ENCODE measurements around the gene C9orf43.

The C9orf43 gene

DNA sequence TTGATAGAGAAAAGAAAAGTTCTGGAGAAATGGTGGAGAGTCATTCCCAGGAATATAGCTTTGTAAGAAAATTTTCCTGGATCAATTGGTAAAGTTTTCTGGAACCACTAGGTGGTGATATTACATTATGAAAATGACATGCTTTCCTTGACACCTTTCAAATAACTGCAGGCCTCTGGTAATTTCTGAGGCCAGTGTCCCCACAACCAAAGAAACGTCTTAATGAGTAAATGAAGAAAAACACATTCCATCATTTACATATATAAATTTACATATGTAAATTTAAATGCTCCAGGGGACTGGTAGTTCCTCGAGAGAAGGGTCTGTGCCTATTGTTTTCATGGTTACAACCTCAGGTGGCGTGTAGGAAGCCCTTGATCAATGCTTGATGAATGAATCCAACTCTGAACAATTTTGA lies 35.8 kb downstream of the C9orf43 start:
- Histone ChIP-seq H3K9me3 (ENCODE audit: control insufficient read depth in 1 of 2, low read length in 2 of 2) (no peaks in the 10 kb centered on the region), H3K9ac (ENCODE audit: low read depth in 1 of 2, low read length in 2 of 2) (no peak overlapping the region)

DNA sequence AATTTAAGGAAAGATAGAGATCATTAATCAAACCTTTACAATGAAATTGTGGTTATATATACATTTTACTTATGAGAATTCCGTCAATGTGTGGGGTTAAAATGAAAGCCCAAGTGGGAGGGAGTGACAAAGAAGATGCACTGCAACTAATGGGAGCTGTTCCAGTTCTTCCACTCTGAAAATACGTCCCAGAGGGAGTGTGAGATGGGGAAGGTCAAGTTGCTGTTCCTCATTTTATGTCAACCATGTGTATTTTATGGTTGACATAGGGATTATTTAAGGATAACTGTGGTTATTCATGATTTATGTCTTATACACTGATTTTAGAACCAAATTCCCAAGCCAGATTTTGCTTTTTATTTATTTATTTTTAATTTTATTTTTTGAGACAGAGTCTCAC lies 38.8 kb downstream of the C9orf43 start:
- Histone ChIP-seq H3K9me3 (ENCODE audit: control insufficient read depth in 1 of 2, low read length in 2 of 2) (no peaks in the 10 kb centered on the region), H3K27me3 (ENCODE audit: control insufficient read depth in 1 of 2, insufficient read depth in 2 of 2, low read length in 2 of 2) (no peaks in the 10 kb centered on the region), H3K4me3 (ENCODE audit: low read depth in 1 of 2, low read length in 2 of 2) (no peak overlapping the region), H3K4me1 (ENCODE audit: control insufficient read depth in 1 of 2, insufficient read depth in 2 of 2, low read length in 2 of 2) (peaks cover 0 to 2% of the 10 kb centered on the region in 2 donors), H3K9ac (ENCODE audit: low read depth in 1 of 2, low read length in 2 of 2) (no peak overlapping the region), H3K27ac (ENCODE audit: low read depth, low read length) (no peak overlapping the region), H3K36me3 (ENCODE audit: control insufficient read depth in 1 of 2, insufficient read depth in 2 of 2, low read length in 2 of 2) (no peaks in the 10 kb centered on the region)

More for the DNA sequence above, 35.8 kb downstream of the C9orf43 start:
- Histone ChIP-seq H3K27me3 (ENCODE audit: control insufficient read depth in 1 of 2, insufficient read depth in 2 of 2, low read length in 2 of 2) (no peaks in the 10 kb centered on the region), H3K4me3 (ENCODE audit: low read depth in 1 of 2, low read length in 2 of 2) (no peak overlapping the region), H3K36me3 (ENCODE audit: control insufficient read depth in 1 of 2, insufficient read depth in 2 of 2, low read length in 2 of 2) (no peaks in the 10 kb centered on the region), H3K27ac (ENCODE audit: low read depth, low read length) (no peak overlapping the region), H3K4me1 (ENCODE audit: control insufficient read depth in 1 of 2, insufficient read depth in 2 of 2, low read length in 2 of 2) (no peaks in the 10 kb centered on the region)

DNA sequence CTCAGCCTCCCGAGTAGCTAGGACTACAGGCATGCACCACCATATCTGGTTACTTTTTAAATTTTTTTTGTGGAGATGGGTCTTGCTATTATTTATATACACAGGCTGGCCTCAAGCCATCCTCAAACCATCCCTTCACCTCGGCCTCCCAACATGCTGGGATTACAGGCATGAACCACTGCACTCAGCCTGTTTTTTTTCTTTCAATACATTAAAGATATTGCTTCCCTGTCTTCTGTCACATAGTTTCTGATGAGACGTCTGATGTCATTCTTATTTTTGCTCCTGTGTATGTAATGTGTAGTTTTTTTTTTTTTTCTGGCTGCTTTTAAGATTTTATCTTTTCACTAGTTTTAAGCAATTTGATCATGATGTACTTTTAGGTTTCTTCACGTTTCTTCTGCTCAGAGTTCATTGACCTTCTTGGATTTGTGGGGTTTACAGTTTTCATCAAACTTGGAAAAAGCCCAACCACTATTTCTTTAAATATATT lies 41.6 kb downstream of the C9orf43 start:
- Histone ChIP-seq H3K27me3 (ENCODE audit: control insufficient read depth in 1 of 2, insufficient read depth in 2 of 2, low read length in 2 of 2) (no peaks in the 10 kb centered on the region), H3K9ac (ENCODE audit: low read depth in 1 of 2, low read length in 2 of 2) (no peak overlapping the region), H3K4me1 (ENCODE audit: control insufficient read depth in 1 of 2, insufficient read depth in 2 of 2, low read length in 2 of 2) (peaks cover 17% of the 10 kb centered on the region in 2 donors), H3K36me3 (ENCODE audit: control insufficient read depth in 1 of 2, insufficient read depth in 2 of 2, low read length in 2 of 2) (no peaks in the 10 kb centered on the region), H3K27ac (ENCODE audit: low read depth, low read length) (no peak overlapping the region), H3K9me3 (ENCODE audit: control insufficient read depth in 1 of 2, low read length in 2 of 2) (no peaks in the 10 kb centered on the region), H3K4me3 (ENCODE audit: low read depth in 1 of 2, low read length in 2 of 2) (no peak overlapping the region)

DNA sequence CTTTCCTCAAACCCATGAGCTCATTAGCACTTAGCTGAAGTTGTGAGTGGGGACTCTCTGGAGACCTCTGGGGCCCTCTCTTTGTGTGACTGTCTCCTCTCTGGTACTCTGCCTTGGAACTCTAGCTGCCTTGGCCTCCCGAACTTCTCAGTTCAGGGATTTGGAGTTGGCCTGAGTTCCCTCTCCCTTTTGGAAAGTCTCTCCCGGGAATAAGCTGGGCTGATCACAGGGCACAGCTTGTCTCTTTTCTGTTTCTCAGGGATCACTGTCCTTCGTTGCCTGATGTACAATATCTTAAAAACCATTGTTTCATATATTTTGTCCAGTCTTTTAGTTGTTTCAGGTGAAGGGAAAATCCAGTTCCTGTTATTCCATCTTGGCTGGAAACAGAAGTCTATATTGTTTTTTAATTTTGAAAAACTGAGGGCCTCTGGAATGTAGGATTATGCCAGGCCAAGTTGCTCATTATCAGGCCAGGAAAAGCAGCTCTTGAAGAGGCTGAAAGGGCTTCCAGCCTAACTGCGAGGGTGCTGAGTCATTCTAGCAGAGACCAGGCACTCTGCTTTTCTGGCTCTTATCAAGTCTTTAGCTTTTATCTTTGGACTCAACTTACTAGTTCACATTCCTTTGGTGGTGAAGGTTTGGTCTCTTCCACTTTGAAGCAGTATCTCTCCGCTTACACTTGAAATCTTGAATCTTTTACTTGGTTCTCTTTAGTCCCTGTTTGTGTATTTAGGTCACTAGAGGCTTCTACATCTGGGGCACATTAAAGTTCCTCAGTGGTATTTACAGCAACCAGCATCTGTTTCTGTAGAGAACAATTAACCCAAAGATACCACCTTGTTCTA lies 44.6 kb downstream of the C9orf43 start:
- Histone ChIP-seq H3K9me3 (ENCODE audit: control insufficient read depth in 1 of 2, low read length in 2 of 2) (no peaks in the 10 kb centered on the region), H3K4me3 (ENCODE audit: low read depth in 1 of 2, low read length in 2 of 2) (no peak overlapping the region), H3K27me3 (ENCODE audit: control insufficient read depth in 1 of 2, insufficient read depth in 2 of 2, low read length in 2 of 2) (no peaks in the 10 kb centered on the region), H3K36me3 (ENCODE audit: control insufficient read depth in 1 of 2, insufficient read depth in 2 of 2, low read length in 2 of 2) (no peaks in the 10 kb centered on the region), H3K9ac (ENCODE audit: low read depth in 1 of 2, low read length in 2 of 2) (no peak overlapping the region), H3K27ac (ENCODE audit: low read depth, low read length) (peak overlapping the region; percentile 53), H3K4me1 (ENCODE audit: control insufficient read depth in 1 of 2, insufficient read depth in 2 of 2, low read length in 2 of 2) (peaks cover 17% of the 10 kb centered on the region in 2 donors)

DNA sequence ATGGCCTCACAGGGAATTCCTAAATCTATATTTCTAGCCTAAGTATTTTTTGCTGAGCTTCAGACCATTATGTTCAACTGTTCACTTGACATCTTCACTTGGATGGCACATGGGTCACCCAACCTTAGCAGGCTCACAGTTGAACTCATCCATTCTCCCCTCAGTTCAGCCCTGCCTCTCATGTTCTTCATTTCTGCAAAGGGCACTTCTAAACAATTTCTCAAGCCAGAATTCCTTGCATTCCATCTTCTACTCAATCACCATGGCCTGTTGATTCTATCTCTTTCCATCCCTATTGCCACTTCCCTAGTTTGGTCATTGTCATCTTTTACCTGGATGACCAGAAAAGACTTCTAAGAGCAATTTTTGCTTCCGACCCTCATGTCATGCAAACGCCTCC lies 45.7 kb downstream of the C9orf43 start:
- Histone ChIP-seq H3K4me3 (ENCODE audit: low read depth in 1 of 2, low read length in 2 of 2) (no peak overlapping the region), H3K27me3 (ENCODE audit: control insufficient read depth in 1 of 2, insufficient read depth in 2 of 2, low read length in 2 of 2) (no peaks in the 10 kb centered on the region), H3K9ac (ENCODE audit: low read depth in 1 of 2, low read length in 2 of 2) (no peak overlapping the region), H3K9me3 (ENCODE audit: control insufficient read depth in 1 of 2, low read length in 2 of 2) (no peaks in the 10 kb centered on the region), H3K36me3 (ENCODE audit: control insufficient read depth in 1 of 2, insufficient read depth in 2 of 2, low read length in 2 of 2) (no peaks in the 10 kb centered on the region), H3K27ac (ENCODE audit: low read depth, low read length) (no peak overlapping the region), H3K4me1 (ENCODE audit: control insufficient read depth in 1 of 2, insufficient read depth in 2 of 2, low read length in 2 of 2) (peaks cover 17% of the 10 kb centered on the region in 2 donors)

DNA sequence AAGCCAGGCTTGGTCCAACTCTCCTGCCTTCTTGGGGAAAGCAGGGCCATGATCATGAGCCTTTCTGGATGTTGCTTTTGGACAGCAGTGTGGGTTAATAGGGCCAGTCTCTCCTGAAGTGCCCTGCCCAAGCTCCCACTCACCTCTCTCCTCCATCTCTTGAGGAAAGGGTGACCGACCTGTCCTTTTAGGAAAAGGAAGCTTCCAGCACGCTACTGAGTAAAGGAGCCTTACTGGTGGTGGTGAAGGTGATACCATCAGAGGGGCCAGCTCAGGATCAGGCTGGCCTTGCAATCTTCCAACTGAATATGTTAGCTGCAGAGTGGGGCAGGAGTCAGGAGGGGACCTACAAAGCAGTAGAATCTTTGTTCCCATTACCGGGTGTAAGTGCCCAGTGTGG lies 50.7 kb downstream of the C9orf43 start:
- Histone ChIP-seq H3K27ac (ENCODE audit: low read depth, low read length) (no peak overlapping the region), H3K9ac (ENCODE audit: low read depth in 1 of 2, low read length in 2 of 2) (no peak overlapping the region), H3K9me3 (ENCODE audit: control insufficient read depth in 1 of 2, low read length in 2 of 2) (no peaks in the 10 kb centered on the region), H3K4me1 (ENCODE audit: control insufficient read depth in 1 of 2, insufficient read depth in 2 of 2, low read length in 2 of 2) (peaks cover 14 to 23% of the 10 kb centered on the region in 2 donors), H3K27me3 (ENCODE audit: control insufficient read depth in 1 of 2, insufficient read depth in 2 of 2, low read length in 2 of 2) (no peaks in the 10 kb centered on the region), H3K4me3 (ENCODE audit: low read depth in 1 of 2, low read length in 2 of 2) (no peak overlapping the region), H3K36me3 (ENCODE audit: control insufficient read depth in 1 of 2, insufficient read depth in 2 of 2, low read length in 2 of 2) (no peaks in the 10 kb centered on the region)

DNA sequence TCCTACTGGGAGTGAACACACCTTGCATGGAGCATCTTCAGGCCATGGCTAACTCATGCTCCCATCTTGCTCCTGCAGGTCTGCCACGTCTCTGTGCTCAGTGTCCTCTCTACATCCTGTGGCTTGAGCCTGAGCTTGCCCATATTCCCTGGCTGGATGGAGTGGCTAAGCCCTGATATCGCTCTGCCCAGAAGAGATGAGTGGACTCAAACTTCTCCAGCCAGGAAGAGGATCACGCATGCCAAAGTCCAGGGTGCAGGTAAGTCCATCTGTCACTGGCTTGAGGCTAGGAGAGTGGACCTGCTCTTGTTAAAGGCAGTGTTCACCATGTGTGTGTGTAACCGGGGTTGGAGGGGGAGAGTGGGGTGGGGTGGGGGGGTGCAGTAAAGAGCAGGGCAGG lies 51.4 kb downstream of the C9orf43 start:
- Histone ChIP-seq H3K4me1 (ENCODE audit: control insufficient read depth in 1 of 2, insufficient read depth in 2 of 2, low read length in 2 of 2) (peaks cover 15 to 23% of the 10 kb centered on the region in 2 donors), H3K36me3 (ENCODE audit: control insufficient read depth in 1 of 2, insufficient read depth in 2 of 2, low read length in 2 of 2) (no peaks in the 10 kb centered on the region), H3K9ac (ENCODE audit: low read depth in 1 of 2, low read length in 2 of 2) (no peak overlapping the region), H3K4me3 (ENCODE audit: low read depth in 1 of 2, low read length in 2 of 2) (no peak overlapping the region), H3K27me3 (ENCODE audit: control insufficient read depth in 1 of 2, insufficient read depth in 2 of 2, low read length in 2 of 2) (no peaks in the 10 kb centered on the region), H3K27ac (ENCODE audit: low read depth, low read length) (no peak overlapping the region), H3K9me3 (ENCODE audit: control insufficient read depth in 1 of 2, low read length in 2 of 2) (no peaks in the 10 kb centered on the region)

DNA sequence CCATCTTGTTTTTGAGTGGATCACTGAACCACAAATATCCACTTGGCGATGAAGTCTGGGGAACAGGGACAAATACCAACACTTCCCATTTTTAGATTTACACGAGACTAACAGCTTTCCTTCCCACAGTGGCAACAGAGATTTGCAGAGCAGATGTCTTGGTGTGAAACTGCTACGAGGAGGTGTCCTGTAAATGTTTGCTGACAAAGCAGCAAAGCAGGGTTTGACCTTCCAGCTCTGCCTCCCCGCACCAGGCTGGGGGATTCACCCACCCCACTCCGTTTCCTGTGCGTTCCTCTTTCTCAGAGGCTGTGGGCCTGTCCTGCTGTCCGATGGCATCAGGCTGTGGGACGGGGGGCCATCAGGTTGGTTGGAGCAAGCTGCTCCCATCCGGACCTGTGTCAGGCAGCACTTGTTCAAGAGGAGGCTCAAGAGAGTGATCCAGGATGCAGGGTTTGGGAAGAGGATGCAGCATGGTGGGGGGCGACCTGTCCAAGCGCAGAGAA lies 52.3 kb downstream of the C9orf43 start:
- Histone ChIP-seq H3K36me3 (ENCODE audit: control insufficient read depth in 1 of 2, insufficient read depth in 2 of 2, low read length in 2 of 2) (no peaks in the 10 kb centered on the region), H3K4me1 (ENCODE audit: control insufficient read depth in 1 of 2, insufficient read depth in 2 of 2, low read length in 2 of 2) (peaks cover 15 to 23% of the 10 kb centered on the region in 2 donors), H3K4me3 (ENCODE audit: low read depth in 1 of 2, low read length in 2 of 2) (peak overlapping the region in 1 of 2 donors; percentile 70), H3K27ac (ENCODE audit: low read depth, low read length) (no peak overlapping the region), H3K9ac (ENCODE audit: low read depth in 1 of 2, low read length in 2 of 2) (peak overlapping the region in 1 of 2 donors; percentile 43), H3K27me3 (ENCODE audit: control insufficient read depth in 1 of 2, insufficient read depth in 2 of 2, low read length in 2 of 2) (no peaks in the 10 kb centered on the region), H3K9me3 (ENCODE audit: control insufficient read depth in 1 of 2, low read length in 2 of 2) (no peaks in the 10 kb centered on the region)

DNA sequence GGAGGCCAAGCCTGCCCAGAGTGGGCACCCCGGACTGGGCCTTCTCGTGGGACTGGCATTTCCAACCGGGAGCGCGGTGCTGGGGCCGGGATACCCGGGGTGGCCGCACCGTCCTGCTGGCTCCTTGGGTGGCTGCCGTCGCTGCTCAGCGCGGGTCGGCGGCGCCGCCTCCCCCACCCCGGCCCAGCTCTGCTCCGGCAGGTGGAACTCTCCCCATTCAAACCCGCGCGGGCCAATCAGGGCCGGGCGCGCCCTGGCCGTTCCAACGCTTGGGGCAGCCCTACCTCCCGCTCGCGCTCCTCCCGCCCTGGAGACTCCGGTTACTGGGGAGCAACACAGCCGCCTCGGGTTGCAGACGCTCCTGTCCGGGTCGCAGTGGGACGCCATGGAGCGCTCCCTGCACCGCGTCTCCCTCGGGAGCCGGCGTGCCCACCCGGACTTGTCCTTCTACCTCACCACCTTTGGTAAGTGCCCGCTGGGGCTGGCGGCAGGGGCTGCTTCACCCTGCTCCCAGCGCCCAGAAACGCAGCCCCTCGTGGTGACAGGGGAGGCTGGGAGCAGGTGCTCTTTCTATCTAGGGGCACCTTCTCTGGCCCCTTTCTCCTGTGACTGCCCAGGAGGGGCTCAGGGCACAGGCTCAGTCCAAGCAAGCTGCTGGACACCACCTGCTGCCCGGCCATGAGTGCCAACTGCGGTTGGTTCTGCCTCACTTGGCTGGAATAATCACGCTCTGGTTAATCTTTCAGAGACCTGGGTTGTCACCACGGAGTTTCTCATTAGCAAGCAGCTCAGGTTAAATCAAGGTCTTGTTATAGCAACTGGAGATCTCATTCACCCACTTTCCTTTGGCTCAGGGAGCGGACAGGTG lies 53.1 kb downstream of the C9orf43 start, which contains the start of gene RGS3:
Gene RGS3, plus strand, starts transcription at position 310 of the 868 bp plus-strand sequence. Its CDS starts 76 bp downstream, at position 386.
- Histone ChIP-seq H3K9ac (ENCODE audit: low read depth in 1 of 2, low read length in 2 of 2) (peak within 1 kb of the TSS; percentile 58 to 76), H3K9me3 (ENCODE audit: control insufficient read depth in 1 of 2, low read length in 2 of 2) (no peaks in the 10 kb centered on the region), H3K27me3 (ENCODE audit: control insufficient read depth in 1 of 2, insufficient read depth in 2 of 2, low read length in 2 of 2) (no peaks in the 10 kb centered on the region), H3K27ac (ENCODE audit: low read depth, low read length) (peak within 1 kb of the TSS; percentile 66), H3K4me3 (ENCODE audit: low read depth in 1 of 2, low read length in 2 of 2) (peak within 1 kb of the TSS; percentile 70 to 77), H3K36me3 (ENCODE audit: control insufficient read depth in 1 of 2, insufficient read depth in 2 of 2, low read length in 2 of 2) (no peaks in the 10 kb centered on the region), H3K4me1 (ENCODE audit: control insufficient read depth in 1 of 2, insufficient read depth in 2 of 2, low read length in 2 of 2) (peaks cover 15 to 23% of the 10 kb centered on the region in 2 donors)
